GM19397 (cell line): ENCODE results near the gene SUPT7L.
"Not testable (repeated sequence)": the region's sequence is repeated elsewhere in the genome, so short reads cannot be mapped to it uniquely, and the experiment has no call there.

ENCODE experiments used
- ATAC-seq: cut with Tn5 transposase; IDR thresholded peaks from one replicate; pipeline ENCODE4 v1.9.1; 2021; ENCODE audit warnings: mild to moderate bottlenecking, moderate library complexity; ENCODE audit not compliant: unreplicated experiment

Gene SUPT7L

GRCh38 chr2:27640722-27641245 is 22.6 kb downstream of the SUPT7L start:
- ATAC-seq = no peak

GRCh38 chr2:27638709-27639108 is 24.7 kb downstream of the SUPT7L start:
- no peak for ATAC-seq

- no peak for ATAC-seq
These were observed 25.3 kb downstream of the SUPT7L start for GRCh38 chr2:27638037-27638637.

- ATAC-seq = no peak
These were observed 26.6 kb downstream of the SUPT7L start for GRCh38 chr2:27636766-27637165.

GRCh38 chr2:27634291-27634690 is 29.1 kb downstream of the SUPT7L start:
- no peak for ATAC-seq

GRCh38 chr2:27630257-27630656 is 33.2 kb downstream of the SUPT7L start:
- not testable (repeated sequence) for ATAC-seq

- peak; percentile 95 for ATAC-seq
These were observed 34.4 kb downstream of the SUPT7L start, which contains the start of the genes CCDC121 and GPN1 for GRCh38 chr2:27628767-27629709. TSS of gene CCDC121 (minus strand) at chr2:27629012. CDS start at chr2:27627799, 1,213 bp downstream. TSS of gene GPN1 (plus strand) at chr2:27629050. CDS start at chr2:27629059, 9 bp downstream.

GRCh38 chr2:27627963-27628766 is 35.2 kb downstream of the SUPT7L start:
- peak; percentile 17 for ATAC-seq

- ATAC-seq = not testable (repeated sequence)
These were observed 36.5 kb downstream of the SUPT7L start for GRCh38 chr2:27626921-27627320.

GRCh38 chr2:27626323-27626722 is 37.1 kb downstream of the SUPT7L start:
- ATAC-seq = not testable (repeated sequence)

GRCh38 chr2:27624943-27625342 is 38.5 kb downstream of the SUPT7L start:
- ATAC-seq = no peak

- no peak for ATAC-seq
These were observed 40.5 kb downstream of the SUPT7L start for GRCh38 chr2:27622921-27623384.

GRCh38 chr2:27621524-27621923 is 41.9 kb downstream of the SUPT7L start:
- ATAC-seq = no peak

- no peak for ATAC-seq
These were observed 48.1 kb downstream of the SUPT7L start for GRCh38 chr2:27615316-27615715.

GRCh38 chr2:27613985-27614384 is 49.4 kb downstream of the SUPT7L start:
- no peak for ATAC-seq

- no peak for ATAC-seq
These were observed 56.8 kb downstream of the SUPT7L start for GRCh38 chr2:27606611-27607010.
